HEK293 (cell line): ENCODE results near the gene KCNAB2.

Experiments
- CTCF ChIA-PET: fragments of 350-600 bp; formaldehyde crosslinking; extraction: SDS; loops from one replicate; lab custom pipeline; 2021; ENCODE audit warnings: antibody characterized with exemption; lab: Yijun Ruan, JAX
- POLR2A ChIA-PET: fragments of 300-600 bp; formaldehyde crosslinking; extraction: SDS; loops from one replicate; lab custom pipeline; 2020; ENCODE audit warnings: antibody characterized with exemption, inconsistent platforms; lab: Yijun Ruan, JAX
- H3K27ac ChIP-seq: fragments of 200-500 bp; sonication (Bioruptor generic); 2 replicates; pipeline ENCODE4 v1.5.1; 2014; ENCODE audit warnings: low read depth, low read length, control low read depth, inconsistent platforms; ENCODE audit errors: extremely low read depth
- H3K36me3 ChIP-seq, 2 experiments: fragments of 200-500 bp in 1 of 2; sonication (Bioruptor generic) in 1 of 2; 1 replicate in 1 of 2; 2 replicates in 1 of 2; pipeline ENCODE4 v1.5.1; 2014 to 2017; ENCODE audit warnings: inconsistent platforms in 2 of 2, low read length in 2 of 2; ENCODE audit not compliant: control insufficient read depth in 2 of 2, insufficient read depth in 1 of 2
- H3K4me1 ChIP-seq: fragments of 200-500 bp; sonication (Bioruptor generic); 2 replicates; pipeline ENCODE4 v1.5.1; 2014; ENCODE audit warnings: mild to moderate bottlenecking, low read length, inconsistent platforms; ENCODE audit not compliant: control insufficient read depth, insufficient read depth
- H3K4me3 ChIP-seq: 2 replicates; pipeline ENCODE4 v1.5.1; 2011; ENCODE audit warnings: low read depth, mild to moderate bottlenecking, control low read depth, low read length, moderate library complexity
- H3K9me3 ChIP-seq: fragments of 200-500 bp; sonication (Bioruptor generic); 2 replicates; pipeline ENCODE4 v1.5.1; 2014; ENCODE audit warnings: low read depth, low read length, inconsistent platforms; ENCODE audit not compliant: control insufficient read depth, insufficient read depth
- FEZF1 ChIP-seq: fragments of 450-650 bp; formaldehyde crosslinking; IDR thresholded peaks from 2 replicates; pipeline ENCODE4 v1.5.1; 2016; ENCODE audit warnings: missing biosample characterization, missing genetic modification characterization
- GFI1B ChIP-seq: fragments of 450-650 bp; formaldehyde crosslinking; IDR thresholded peaks from 2 replicates; pipeline ENCODE4 v1.5.1; 2016; ENCODE audit warnings: missing biosample characterization, missing genetic modification characterization
- GLI2 ChIP-seq: fragments of 450-650 bp; formaldehyde crosslinking; IDR thresholded peaks from 2 replicates; pipeline ENCODE4; 2017; ENCODE audit warnings: missing biosample characterization, missing genetic modification characterization, low read depth, borderline replicate concordance
- GLI4 ChIP-seq: fragments of 450-650 bp; formaldehyde crosslinking; IDR thresholded peaks from 2 replicates; pipeline ENCODE4 v1.5.1; 2016; ENCODE audit warnings: missing biosample characterization, missing genetic modification characterization
- KLF7 ChIP-seq: fragments of 450-650 bp; formaldehyde crosslinking; IDR thresholded peaks from 2 replicates; pipeline ENCODE4 v1.5.1; 2016; ENCODE audit warnings: missing biosample characterization, missing genetic modification characterization, borderline replicate concordance
- MZF1 ChIP-seq: fragments of 450-650 bp; formaldehyde crosslinking; IDR thresholded peaks from 2 replicates; pipeline ENCODE4 v1.5.1; 2017; ENCODE audit warnings: missing biosample characterization, missing genetic modification characterization, borderline replicate concordance
- OSR2 ChIP-seq: fragments of 450-650 bp; formaldehyde crosslinking; IDR thresholded peaks from 2 replicates; pipeline ENCODE4 v1.5.1; 2016; ENCODE audit warnings: missing biosample characterization, missing genetic modification characterization
- REPIN1 ChIP-seq: fragments of 450-650 bp; formaldehyde crosslinking; IDR thresholded peaks from 2 replicates; pipeline ENCODE4 v1.5.1; 2017; ENCODE audit warnings: missing biosample characterization, missing genetic modification characterization, low read depth
- SP7 ChIP-seq: fragments of 450-650 bp; formaldehyde crosslinking; IDR thresholded peaks from 2 replicates; pipeline ENCODE4 v1.5.1; 2016; ENCODE audit warnings: missing biosample characterization, missing genetic modification characterization
- ZFP69B ChIP-seq: fragments of 450-650 bp; formaldehyde crosslinking; IDR thresholded peaks from 2 replicates; pipeline ENCODE4 v1.5.1; 2016; ENCODE audit warnings: missing biosample characterization, missing genetic modification characterization
- ZNF2 ChIP-seq: fragments of 450-650 bp; formaldehyde crosslinking; IDR thresholded peaks from 2 replicates; pipeline ENCODE4 v1.5.1; 2016; ENCODE audit warnings: missing biosample characterization, missing genetic modification characterization
- ZNF221 ChIP-seq: fragments of 450-650 bp; formaldehyde crosslinking; IDR thresholded peaks from 2 replicates; pipeline ENCODE4 v1.5.1; 2017; ENCODE audit warnings: missing biosample characterization, missing genetic modification characterization, borderline replicate concordance
- ZNF23 ChIP-seq: fragments of 450-650 bp; formaldehyde crosslinking; IDR thresholded peaks from 2 replicates; pipeline ENCODE4 v1.5.1; 2016; ENCODE audit warnings: missing biosample characterization, missing genetic modification characterization, borderline replicate concordance
- ZNF239 ChIP-seq: fragments of 450-650 bp; formaldehyde crosslinking; IDR thresholded peaks from 2 replicates; pipeline ENCODE4 v1.5.1; 2016; ENCODE audit warnings: missing biosample characterization, missing genetic modification characterization
- ZNF354C ChIP-seq: fragments of 450-650 bp; formaldehyde crosslinking; IDR thresholded peaks from 2 replicates; pipeline ENCODE4 v1.5.1; 2016; ENCODE audit warnings: missing biosample characterization, missing genetic modification characterization, low read depth, borderline replicate concordance
- ZNF433 ChIP-seq: fragments of 450-650 bp; formaldehyde crosslinking; IDR thresholded peaks from 2 replicates; pipeline ENCODE4 v1.5.1; 2016; ENCODE audit warnings: missing biosample characterization, missing genetic modification characterization, low read depth
- ZNF473 ChIP-seq: fragments of 450-650 bp; formaldehyde crosslinking; IDR thresholded peaks from 2 replicates; pipeline ENCODE4 v1.5.1; 2017; ENCODE audit warnings: missing biosample characterization, missing genetic modification characterization
- ZNF658 ChIP-seq: fragments of 450-650 bp; formaldehyde crosslinking; IDR thresholded peaks from 2 replicates; pipeline ENCODE4; 2016; ENCODE audit warnings: missing biosample characterization, missing genetic modification characterization
- ZNF707 ChIP-seq: fragments of 450-650 bp; formaldehyde crosslinking; IDR thresholded peaks from 2 replicates; pipeline ENCODE4 v1.5.1; 2016; ENCODE audit warnings: missing biosample characterization, missing genetic modification characterization
- ZNF768 ChIP-seq: fragments of 450-650 bp; formaldehyde crosslinking; IDR thresholded peaks from 2 replicates; pipeline ENCODE4 v1.5.1; 2018; ENCODE audit warnings: missing biosample characterization, mild to moderate bottlenecking, missing genetic modification characterization
- ZNF777 ChIP-seq: fragments of 450-650 bp; formaldehyde crosslinking; IDR thresholded peaks from 2 replicates; pipeline ENCODE4 v1.5.1; 2017; ENCODE audit warnings: missing biosample characterization, missing genetic modification characterization, borderline replicate concordance
- ZXDB ChIP-seq: fragments of 450-650 bp; formaldehyde crosslinking; IDR thresholded peaks from 2 replicates; pipeline ENCODE4 v1.5.1; 2016; ENCODE audit warnings: missing biosample characterization, missing genetic modification characterization
- TF ChIP-seq, protein P1 (sequence below): fragments of 450-650 bp; formaldehyde crosslinking; optimal IDR thresholded peaks from 2 replicates; pipeline ENCODE3; 2016; ENCODE audit warnings: missing biosample characterization, mild to moderate bottlenecking, missing genetic modification characterization
- TF ChIP-seq, protein P2 (sequence below): fragments of 450-650 bp; formaldehyde crosslinking; IDR thresholded peaks from 2 replicates; pipeline ENCODE4 v1.5.1; 2017; ENCODE audit warnings: missing biosample characterization, mild to moderate bottlenecking, missing genetic modification characterization, moderate library complexity
- TF ChIP-seq, protein P3 (sequence below): fragments of 450-650 bp; formaldehyde crosslinking; IDR thresholded peaks from 2 replicates; pipeline ENCODE4 v1.5.1; 2016; ENCODE audit warnings: missing biosample characterization, missing genetic modification characterization, borderline replicate concordance

Gene KCNAB2

DNA sequence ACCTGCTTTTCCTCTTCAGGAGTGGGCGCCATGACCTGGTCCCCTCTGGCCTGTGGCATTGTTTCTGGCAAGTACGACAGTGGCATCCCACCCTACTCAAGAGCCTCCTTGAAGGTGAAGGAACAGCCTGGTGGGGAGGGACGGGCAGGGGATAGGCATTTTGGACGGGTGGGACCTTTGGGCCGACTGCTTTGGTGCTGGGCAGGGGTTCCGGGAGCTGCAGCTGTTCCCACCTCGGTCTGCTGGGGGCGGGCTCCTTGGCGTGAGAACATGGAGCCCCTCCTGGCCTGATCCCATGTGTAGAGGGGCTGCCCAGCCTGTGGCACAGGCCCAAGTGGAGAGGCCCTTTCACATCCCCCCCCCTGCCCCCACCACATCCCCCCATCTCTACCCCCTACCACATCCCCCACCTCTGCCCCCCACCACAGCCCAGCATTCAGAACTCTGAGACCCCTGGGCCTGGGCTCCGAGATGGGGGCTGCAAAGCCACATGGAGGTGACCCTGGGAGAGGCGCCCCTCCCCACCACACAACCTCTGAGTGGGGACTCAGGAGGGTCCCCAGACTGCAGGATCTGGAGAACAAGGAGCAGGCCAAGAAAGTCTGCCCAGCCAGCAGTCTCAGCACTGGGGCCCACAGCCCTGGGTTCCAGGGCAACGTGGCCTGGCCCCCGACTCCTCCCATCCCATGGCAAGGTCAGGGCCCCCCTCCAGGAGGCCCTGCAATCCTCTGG, 50.0 kb downstream of the KCNAB2 start (continued):
- no peak for TF ChIP-seq ZNF707 (tag by site-specific recombination)

DNA sequence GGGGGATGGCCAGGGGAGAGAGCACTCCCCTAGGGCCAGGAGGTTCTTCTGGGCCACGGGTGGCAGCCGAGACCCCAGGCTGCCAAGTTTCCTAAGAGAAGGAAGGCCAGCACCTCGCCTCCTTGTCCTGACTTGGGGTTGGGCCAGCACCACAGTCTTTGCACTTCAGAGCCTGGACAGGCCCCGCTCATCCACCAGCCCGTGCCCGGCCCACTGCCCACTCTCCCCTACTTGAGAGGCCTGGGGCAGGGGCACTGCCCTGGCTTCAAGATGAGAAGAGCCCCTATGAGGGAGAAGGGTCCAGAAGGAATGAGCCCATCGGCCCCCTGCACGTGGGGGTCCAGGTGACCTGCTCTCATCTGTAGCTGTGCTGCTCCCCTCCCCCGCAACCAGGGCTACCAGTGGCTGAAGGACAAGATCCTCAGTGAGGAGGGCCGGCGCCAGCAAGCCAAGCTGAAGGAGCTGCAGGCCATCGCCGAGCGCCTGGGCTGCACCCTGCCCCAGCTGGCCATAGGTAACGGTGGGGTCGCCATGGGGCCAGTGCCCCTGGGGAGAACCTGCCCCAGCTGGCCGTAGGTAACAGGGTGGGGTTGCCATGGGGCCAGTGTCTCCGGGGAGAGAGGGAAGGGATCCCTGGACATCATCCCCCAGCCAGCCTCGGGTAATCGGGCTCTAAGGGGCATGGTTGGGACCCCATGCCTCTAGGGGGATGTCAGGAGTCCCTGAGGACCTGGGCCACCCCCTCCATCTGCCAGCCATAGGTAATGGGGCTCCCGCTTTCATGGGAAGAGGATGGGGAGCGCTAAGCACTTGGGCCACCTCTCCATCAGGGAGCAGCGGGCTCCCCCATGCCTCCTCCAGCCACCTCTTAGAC, 50.8 kb downstream of the KCNAB2 start:
- ChIA-PET CTCF (no interaction called here), POLR2A (no interaction called here)
- Histone ChIP-seq H3K9me3 (no peaks in the 10 kb centered on the region), H3K4me3 (no peak overlapping the region), H3K4me1 (no peaks in the 10 kb centered on the region), H3K36me3 (no peaks in the 10 kb centered on the region), H3K27ac (no peak overlapping the region)
- no peak for TF ChIP-seq ZNF23

DNA sequence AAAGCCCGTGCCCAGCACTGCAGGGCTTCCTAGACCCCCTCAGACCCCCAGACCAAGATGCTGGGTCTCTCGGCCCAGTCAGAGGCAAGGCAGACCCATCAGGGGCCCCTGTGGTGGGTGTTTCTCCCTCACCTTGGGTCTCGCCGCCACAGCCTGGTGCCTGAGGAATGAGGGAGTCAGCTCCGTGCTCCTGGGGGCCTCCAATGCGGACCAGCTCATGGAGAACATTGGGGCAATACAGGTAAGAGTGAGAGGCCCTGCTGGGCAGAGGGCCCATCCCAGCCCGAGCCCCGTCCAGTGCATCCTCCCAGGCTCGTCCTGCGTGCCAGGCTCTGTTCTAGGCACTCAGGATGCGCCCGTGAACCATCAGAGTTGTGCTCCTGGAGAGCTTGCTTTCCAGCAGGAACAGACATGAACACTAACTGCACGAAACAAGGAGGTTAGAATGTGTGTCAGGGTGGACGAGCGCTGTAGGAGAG, 51.5 kb downstream of the KCNAB2 start:
- H3K27ac ChIP-seq: no peak overlapping the region
- no peaks in the 10 kb centered on the region for H3K4me1 ChIP-seq

DNA sequence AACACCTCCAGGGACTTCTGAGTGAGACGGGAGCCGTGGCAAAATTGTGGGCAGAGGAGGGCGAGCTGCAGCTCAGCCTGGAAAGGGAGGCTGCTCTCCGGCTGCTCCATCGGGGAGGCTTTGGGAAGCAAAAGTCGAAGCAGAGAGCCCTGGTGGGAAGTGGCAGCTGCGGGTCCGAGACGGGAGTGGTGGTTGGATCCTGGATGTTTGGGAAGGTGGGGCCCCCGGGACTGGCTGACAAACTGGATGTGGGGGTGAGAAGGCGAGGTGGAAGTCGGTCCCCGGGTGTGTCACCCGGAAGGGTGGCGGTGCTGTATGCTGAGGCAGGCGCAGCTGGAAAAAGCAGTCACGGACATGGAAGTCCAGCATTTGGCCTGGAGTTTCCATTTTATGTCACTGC, 52.1 kb downstream of the KCNAB2 start:
- H3K9me3 ChIP-seq: no peaks in the 10 kb centered on the region
- no peak overlapping the region for H3K27ac ChIP-seq
- CTCF ChIA-PET: interaction anchor here (0.9 kb wide), 1 partner anchor 14 kb away, joined by 3 read pairs; no protein-coding TSS in a partner anchor
- POLR2A ChIA-PET: no interaction called here
- no peak overlapping the region for H3K4me3 ChIP-seq
- no peaks in the 10 kb centered on the region for H3K36me3 ChIP-seq
- H3K4me1 ChIP-seq: no peaks in the 10 kb centered on the region
- no peak for TF ChIP-seq ZFP69B (tag by site-specific recombination)
- TF ChIP-seq ZNF658: no peak
- TF ChIP-seq ZNF2 (tag by site-specific recombination): no peak
- TF ChIP-seq GFI1B (tag by site-specific recombination): no peak
- TF ChIP-seq REPIN1 (tag by site-specific recombination): no peak
- TF ChIP-seq, protein P1, sequence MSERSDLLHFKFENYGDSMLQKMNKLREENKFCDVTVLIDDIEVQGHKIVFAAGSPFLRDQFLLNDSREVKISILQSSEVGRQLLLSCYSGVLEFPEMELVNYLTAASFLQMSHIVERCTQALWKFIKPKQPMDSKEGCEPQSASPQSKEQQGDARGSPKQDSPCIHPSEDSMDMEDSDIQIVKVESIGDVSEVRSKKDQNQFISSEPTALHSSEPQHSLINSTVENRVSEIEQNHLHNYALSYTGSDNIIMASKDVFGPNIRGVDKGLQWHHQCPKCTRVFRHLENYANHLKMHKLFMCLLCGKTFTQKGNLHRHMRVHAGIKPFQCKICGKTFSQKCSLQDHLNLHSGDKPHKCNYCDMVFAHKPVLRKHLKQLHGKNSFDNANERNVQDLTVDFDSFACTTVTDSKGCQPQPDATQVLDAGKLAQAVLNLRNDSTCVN: no peak
- no peak for TF ChIP-seq ZNF707 (tag by site-specific recombination)
- TF ChIP-seq GLI4 (tag by site-specific recombination): no peak
- TF ChIP-seq ZNF239 (tag by site-specific recombination): no peak
- no peak for TF ChIP-seq GLI2 (tag by site-specific recombination)
- TF ChIP-seq ZNF777 (tag by site-specific recombination): no peak
- TF ChIP-seq ZXDB (tag by site-specific recombination): no peak
- no peak for TF ChIP-seq MZF1 (tag by site-specific recombination)
- no peak for TF ChIP-seq ZNF354C (tag by site-specific recombination)
- TF ChIP-seq SP7 (tag by site-specific recombination): no peak
- TF ChIP-seq, protein P2, sequence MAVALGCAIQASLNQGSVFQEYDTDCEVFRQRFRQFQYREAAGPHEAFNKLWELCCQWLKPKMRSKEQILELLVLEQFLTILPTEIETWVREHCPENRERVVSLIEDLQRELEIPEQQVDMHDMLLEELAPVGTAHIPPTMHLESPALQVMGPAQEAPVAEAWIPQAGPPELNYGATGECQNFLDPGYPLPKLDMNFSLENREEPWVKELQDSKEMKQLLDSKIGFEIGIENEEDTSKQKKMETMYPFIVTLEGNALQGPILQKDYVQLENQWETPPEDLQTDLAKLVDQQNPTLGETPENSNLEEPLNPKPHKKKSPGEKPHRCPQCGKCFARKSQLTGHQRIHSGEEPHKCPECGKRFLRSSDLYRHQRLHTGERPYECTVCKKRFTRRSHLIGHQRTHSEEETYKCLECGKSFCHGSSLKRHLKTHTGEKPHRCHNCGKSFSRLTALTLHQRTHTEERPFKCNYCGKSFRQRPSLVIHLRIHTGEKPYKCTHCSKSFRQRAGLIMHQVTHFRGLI (tag by site-specific recombination): no peak
- TF ChIP-seq, all 188 proteins: peak for 0

More for the DNA sequence above, 51.5 kb downstream of the KCNAB2 start:
- TF ChIP-seq, protein P1: no peak
- TF ChIP-seq, protein P3, sequence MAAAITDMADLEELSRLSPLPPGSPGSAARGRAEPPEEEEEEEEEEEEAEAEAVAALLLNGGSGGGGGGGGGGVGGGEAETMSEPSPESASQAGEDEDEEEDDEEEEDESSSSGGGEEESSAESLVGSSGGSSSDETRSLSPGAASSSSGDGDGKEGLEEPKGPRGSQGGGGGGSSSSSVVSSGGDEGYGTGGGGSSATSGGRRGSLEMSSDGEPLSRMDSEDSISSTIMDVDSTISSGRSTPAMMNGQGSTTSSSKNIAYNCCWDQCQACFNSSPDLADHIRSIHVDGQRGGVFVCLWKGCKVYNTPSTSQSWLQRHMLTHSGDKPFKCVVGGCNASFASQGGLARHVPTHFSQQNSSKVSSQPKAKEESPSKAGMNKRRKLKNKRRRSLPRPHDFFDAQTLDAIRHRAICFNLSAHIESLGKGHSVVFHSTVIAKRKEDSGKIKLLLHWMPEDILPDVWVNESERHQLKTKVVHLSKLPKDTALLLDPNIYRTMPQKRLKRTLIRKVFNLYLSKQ (tag by site-specific recombination): no peak
- TF ChIP-seq KLF7: no peak
- no peak for TF ChIP-seq ZNF473
- no peak for TF ChIP-seq ZNF658
- TF ChIP-seq ZNF221 (tag by site-specific recombination): no peak
- TF ChIP-seq ZNF433: no peak
- no peak for TF ChIP-seq OSR2 (tag by site-specific recombination)
- no peak for TF ChIP-seq FEZF1 (tag by site-specific recombination)
- no peak for TF ChIP-seq ZNF768 (tag by site-specific recombination)
- CTCF ChIA-PET: interaction anchor here (0.9 kb wide), 1 partner anchor 14 kb away, joined by 3 read pairs; no protein-coding TSS in a partner anchor
- POLR2A ChIA-PET: no interaction called here
- Histone ChIP-seq H3K4me3 (no peak overlapping the region), H3K9me3 (no peaks in the 10 kb centered on the region), H3K36me3 (no peaks in the 10 kb centered on the region)
